ENCODE results near the gene POLH.

The POLH gene

GRCh38 chr6:43608807-43609206, 32.8 kb downstream of the POLH start:
- no peak for TF ChIP-seq CTCF (IDR thresholded peaks at IDR 0.05; ENCODE audit: low read depth, low read length)
- no peak overlapping the region for H3K4me3 ChIP-seq (ENCODE audit: low read depth, low read length)

- TF ChIP-seq CTCF (IDR thresholded peaks at IDR 0.05; ENCODE audit: low read depth, low read length), result no peak
- H3K4me3 ChIP-seq (ENCODE audit: low read depth, low read length), result no peak overlapping the region
Measured at GRCh38 chr6:43609402-43609801, 33.4 kb downstream of the POLH start.

GRCh38 chr6:43610431-43610830, 34.4 kb downstream of the POLH start:
- no peak for TF ChIP-seq CTCF (IDR thresholded peaks at IDR 0.05; ENCODE audit: low read depth, low read length)
- H3K4me3 ChIP-seq (ENCODE audit: low read depth, low read length), result no peak overlapping the region

GRCh38 chr6:43613721-43614395, 37.9 kb downstream of the POLH start:
- TF ChIP-seq CTCF (IDR thresholded peaks at IDR 0.05; ENCODE audit: low read depth, low read length), result no peak
- no peak overlapping the region for H3K4me3 ChIP-seq (ENCODE audit: low read depth, low read length)

- no peak overlapping the region for H3K4me3 ChIP-seq (ENCODE audit: low read depth, low read length)
- no peak for TF ChIP-seq CTCF (IDR thresholded peaks at IDR 0.05; ENCODE audit: low read depth, low read length)
Measured at GRCh38 chr6:43614396-43614730, 38.4 kb downstream of the POLH start.

GRCh38 chr6:43616725-43617472, 40.9 kb downstream of the POLH start:
- TF ChIP-seq CTCF (IDR thresholded peaks at IDR 0.05; ENCODE audit: low read depth, low read length), result no peak
- H3K4me3 ChIP-seq (ENCODE audit: low read depth, low read length), result no peak overlapping the region

- TF ChIP-seq CTCF (IDR thresholded peaks at IDR 0.05; ENCODE audit: low read depth, low read length), result no peak
- H3K4me3 ChIP-seq (ENCODE audit: low read depth, low read length), result no peak overlapping the region
Measured at GRCh38 chr6:43621078-43621835, 45.3 kb downstream of the POLH start.

Measured in WI38 (cell line).